ENCODE results near the gene MS4A2. TPM values are rescaled to one million over a fixed set of nuclear protein-coding genes. Genes with fewer than 3 reads are reported as not detected.

MS4A2 gene
- total and polyA plus RNA-seq, 2 of the 8 experiments (the other 6 are each of a cell fraction or from before 2014, with no cell fraction given), result not detected

DNA sequence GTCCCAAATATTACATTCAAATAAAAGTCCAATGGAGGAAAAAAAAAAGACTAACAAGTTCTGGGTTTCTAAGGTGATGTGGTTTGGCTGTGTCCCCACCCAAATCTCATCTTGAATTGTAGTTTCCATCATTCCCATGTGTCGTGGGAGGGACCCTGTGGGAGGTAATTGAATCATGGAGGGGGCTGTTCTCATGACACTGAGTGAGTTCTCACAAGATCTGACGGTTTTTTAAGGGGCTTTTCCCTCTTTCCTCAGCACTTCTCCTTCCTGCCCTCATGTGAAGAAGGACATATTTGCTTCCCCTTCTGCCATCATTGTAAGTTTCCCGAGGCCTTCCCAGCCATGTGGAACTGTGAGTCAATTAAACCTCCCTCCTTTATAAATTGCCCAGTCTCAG lies 7.9 kb upstream of the MS4A2 start:
- H3K27ac ChIP-seq (ENCODE audit: low read depth, low read length), result no peak overlapping the region
- H3K79me1 ChIP-seq (ENCODE audit: low read depth, low read length), result no peaks in the 10 kb centered on the region
- no peak overlapping the region for H2BK20ac ChIP-seq (ENCODE audit: low read length)
- H2BK12ac ChIP-seq (ENCODE audit: low read depth, low read length), result no peak overlapping the region
- H3K14ac ChIP-seq (ENCODE audit: insufficient read length), result no peak overlapping the region
- no peaks in the 10 kb centered on the region for H3K23me2 ChIP-seq (ENCODE audit: low read depth, low read length)
- H3K18ac ChIP-seq (ENCODE audit: extremely low read depth, low read length), result no peak overlapping the region
- H3K4me1 ChIP-seq (replicated peaks in 1 of 4; ENCODE audit: control insufficient read depth in 3 of 4, insufficient read depth in 4 of 4, low read length in 3 of 4), result no peaks in the 10 kb centered on the region
- TF ChIP-seq ATF3 (IDR thresholded peaks at IDR 0.05; ENCODE audit: insufficient read depth, low read depth, low read length), result no peak
- H2BK15ac ChIP-seq (ENCODE audit: low read length), result no peak overlapping the region
- H3K9ac ChIP-seq (replicated peaks in 1 of 4; ENCODE audit: extremely low read depth in 1 of 4, low read depth in 3 of 4, low read length in 3 of 4), result no peak overlapping the region
- DNase-seq (ENCODE audit: low read depth in 1 of 2, low spot score in 2 of 2), result no peak
- no peak overlapping the region for H4K5ac ChIP-seq (ENCODE audit: insufficient read length, low read depth, low read length)
- H3K4me3 ChIP-seq (ENCODE audit: extremely low read depth in 1 of 4, insufficient read depth in 2 of 4, low read depth in 3 of 4, low read length in 4 of 4), result no peak overlapping the region
- no peak overlapping the region for H3K4ac ChIP-seq (replicated peaks; ENCODE audit: insufficient read length, low read depth, low read length)
- H3K79me2 ChIP-seq (ENCODE audit: control insufficient read depth in 1 of 2, insufficient read depth in 2 of 2, low read length in 2 of 2), result no peaks in the 10 kb centered on the region
- no peak overlapping the region for H2AFZ ChIP-seq (ENCODE audit: low read length)
- no peak overlapping the region for H2AK5ac ChIP-seq (ENCODE audit: low read depth, low read length)
- CTCF ChIA-PET (ENCODE audit: partially characterized antibody), result no interaction called here
- H3K27me3 ChIP-seq (replicated peaks in 1 of 4; ENCODE audit: control insufficient read depth in 3 of 4, extremely low read depth in 1 of 4, insufficient read depth in 3 of 4, low read length in 3 of 4), result no peaks in the 10 kb centered on the region
- POLR2A ChIA-PET (ENCODE audit: partially characterized antibody), result no interaction called here
- H3K56ac ChIP-seq (replicated peaks; ENCODE audit: insufficient read length, low read depth, low read length), result no peak overlapping the region
- H3K36me3 ChIP-seq (ENCODE audit: control insufficient read depth in 2 of 4, insufficient read depth in 4 of 4, low read length in 3 of 4), result no peaks in the 10 kb centered on the region
- H3K4me2 ChIP-seq (ENCODE audit: insufficient read depth in 1 of 2, low read depth in 2 of 2, low read length in 2 of 2), result no peak overlapping the region
- no peak for FAIRE-seq
- no peak overlapping the region for H4K91ac ChIP-seq (replicated peaks; ENCODE audit: insufficient read length, low read length)
- no peak overlapping the region for H2BK120ac ChIP-seq (replicated peaks; ENCODE audit: low read depth, low read length)
- H3K23ac ChIP-seq (ENCODE audit: insufficient read length), result no peak overlapping the region
- H4K20me1 ChIP-seq (replicated peaks in 1 of 2; ENCODE audit: control insufficient read depth in 1 of 2, insufficient read depth in 2 of 2, low read length in 2 of 2), result no peaks in the 10 kb centered on the region
- WGBS, 2 experiments (ENCODE audit: extremely low coverage in 1 of 2, insufficient coverage in 1 of 2, insufficient read length in 1 of 2, insufficient replicate concordance in 2 of 2, low coverage in 1 of 2, low lambda C conversion rate in 2 of 2, missing lambda C conversion rate in 1 of 2), result 90% methylated on average over 3 of the region's 3 CpGs; no CpG with 5 or more reads in 1 of the 2 experiments
- H3K9me3 ChIP-seq (ENCODE audit: insufficient read depth in 2 of 2, low read depth in 1 of 2, low read length in 1 of 2), result peaks cover 0 to 3% of the 10 kb centered on the region in 2 experiments; a peak in 1 of 4 replicates
- H4K8ac ChIP-seq (ENCODE audit: extremely low read depth, insufficient read depth, low read length), result no peak overlapping the region
- no peak overlapping the region for H2BK5ac ChIP-seq (ENCODE audit: low read depth, low read length)

All from H1 (cell line).